HepG2 (cell line): ENCODE measurements around the gene ACOT9. TPM values are rescaled to one million over a fixed set of nuclear protein-coding genes. Genes with fewer than 3 reads are reported as not detected.
A peak's percentile ranks its signal among the peaks of the same experiment; 100 is the strongest.

ENCODE experiments used
- AKAP8 ChIP-seq: sonication (generic); formaldehyde crosslinking; IDR thresholded peaks from 2 replicates; pipeline ENCODE4 v1.5.1; 2020; ENCODE audit warnings: mild to moderate bottlenecking, missing genetic modification reagents
- ARID2 ChIP-seq: sonication (generic); formaldehyde crosslinking; IDR thresholded peaks from 2 replicates; pipeline ENCODE4 v1.8.1; 2022; ENCODE audit warnings: mild to moderate bottlenecking, missing genetic modification reagents, borderline replicate concordance
- BHLHE40 ChIP-seq: IDR thresholded peaks from 2 replicates; pipeline ENCODE4 v1.6.1; 2011; ENCODE audit warnings: low read length, improper control_type of control experiment
- CREB1 ChIP-seq, 2 experiments: fragments of 450-650 bp in 1 of 2; IDR thresholded peaks; 2 replicates each; pipeline ENCODE4 v1.6.1; 2016 to 2017; ENCODE audit warnings: control low read depth in 1 of 2, mild to moderate bottlenecking in 1 of 2, missing compliant biosample characterization in 1 of 2, missing genetic modification characterization in 1 of 2
- E2F1 ChIP-seq: sonication (generic); formaldehyde crosslinking; IDR thresholded peaks from 2 replicates; pipeline ENCODE4 v1.5.0; 2020; ENCODE audit warnings: missing genetic modification reagents
- FOSL2 ChIP-seq: sonication (generic); formaldehyde crosslinking; IDR thresholded peaks from 2 replicates; pipeline ENCODE4 v1.4.0; 2020; ENCODE audit warnings: missing genetic modification reagents
- FOXK2 ChIP-seq: fragments of 450-650 bp; IDR thresholded peaks from 2 replicates; pipeline ENCODE4 v1.6.1; 2016
- HDAC1 ChIP-seq: sonication (generic); formaldehyde crosslinking; IDR thresholded peaks from 2 replicates; pipeline ENCODE4 v1.5.1; 2020; ENCODE audit warnings: mild to moderate bottlenecking, missing genetic modification reagents
- KDM4B ChIP-seq: sonication (generic); formaldehyde crosslinking; IDR thresholded peaks from 2 replicates; pipeline ENCODE4 v1.4.0; 2020; ENCODE audit warnings: missing genetic modification reagents
- KDM5B ChIP-seq: sonication (generic); formaldehyde crosslinking; IDR thresholded peaks from 2 replicates; pipeline ENCODE4 v1.4.0; 2020; ENCODE audit warnings: missing genetic modification reagents, mild to moderate bottlenecking, borderline replicate concordance
- MXD4 ChIP-seq: IDR thresholded peaks from 2 replicates; pipeline ENCODE4 v1.6.1; 2016; ENCODE audit warnings: mild to moderate bottlenecking, missing biosample characterization, missing genetic modification reagents
- NR2F6 ChIP-seq, 2 experiments: IDR thresholded peaks; 2 replicates each; pipeline ENCODE4 v1.6.1; 2016; ENCODE audit warnings: antibody characterized with exemption in 1 of 2, mild to moderate bottlenecking in 1 of 2
- NRL ChIP-seq: sonication (generic); formaldehyde crosslinking; IDR thresholded peaks from 2 replicates; pipeline ENCODE4 v1.5.0; 2020; ENCODE audit warnings: missing genetic modification reagents, mild to moderate bottlenecking, moderate library complexity, borderline replicate concordance
- SOX6 ChIP-seq, 2 experiments: fragments of 450-650 bp in 1 of 2; sonication (generic) in 1 of 2; formaldehyde crosslinking in 1 of 2; IDR thresholded peaks; 2 replicates each; pipeline versions ENCODE4 v1.4.0 to v1.6.1; 2017 to 2020; ENCODE audit warnings: antibody characterized with exemption in 1 of 2, mild to moderate bottlenecking in 1 of 2, missing genetic modification reagents in 1 of 2
- SP4 ChIP-seq: sonication (generic); formaldehyde crosslinking; IDR thresholded peaks from 2 replicates; pipeline ENCODE4 v1.8.1; 2023; ENCODE audit warnings: mild to moderate bottlenecking, missing genetic modification reagents
- TEAD2 ChIP-seq: sonication (generic); formaldehyde crosslinking; IDR thresholded peaks from 2 replicates; pipeline ENCODE4 v1.9.0; 2021; ENCODE audit warnings: missing genetic modification reagents
- YEATS2 ChIP-seq: sonication (generic); formaldehyde crosslinking; IDR thresholded peaks from 2 replicates; pipeline ENCODE4 v1.4.0; 2020; ENCODE audit warnings: missing genetic modification reagents, borderline replicate concordance
- ZBTB8A ChIP-seq: sonication (generic); formaldehyde crosslinking; IDR thresholded peaks from 2 replicates; pipeline ENCODE4 v1.4.0; 2020; ENCODE audit warnings: mild to moderate bottlenecking, low read depth, missing genetic modification reagents, borderline replicate concordance
- ZFP91 ChIP-seq: sonication (generic); formaldehyde crosslinking; IDR thresholded peaks from 2 replicates; pipeline ENCODE4 v1.9.0; 2022; ENCODE audit warnings: missing genetic modification reagents, mild to moderate bottlenecking, borderline replicate concordance
- ZMYM4 ChIP-seq: sonication (generic); formaldehyde crosslinking; IDR thresholded peaks from 2 replicates; pipeline ENCODE4 v1.8.1; 2023; ENCODE audit warnings: mild to moderate bottlenecking, missing genetic modification reagents
- ZNF652 ChIP-seq: IDR thresholded peaks from 2 replicates; pipeline ENCODE4 v1.6.1; 2016; ENCODE audit warnings: low read depth, borderline replicate concordance
- ZNF777 ChIP-seq: sonication (generic); formaldehyde crosslinking; IDR thresholded peaks from 2 replicates; pipeline ENCODE4 v1.4.0; 2020; ENCODE audit warnings: missing genetic modification reagents
- ZNF788 ChIP-seq: sonication (generic); formaldehyde crosslinking; IDR thresholded peaks from 2 replicates; pipeline ENCODE4 v1.5.0; 2020; ENCODE audit warnings: mild to moderate bottlenecking, missing genetic modification reagents, borderline replicate concordance
- ZNF879 ChIP-seq: sonication (generic); formaldehyde crosslinking; IDR thresholded peaks from 2 replicates; pipeline ENCODE4 v1.8.1; 2023; ENCODE audit warnings: missing genetic modification reagents
- ZUFSP ChIP-seq: sonication (generic); formaldehyde crosslinking; IDR thresholded peaks from 2 replicates; pipeline ENCODE4 v1.9.0; 2021; ENCODE audit warnings: missing genetic modification reagents, mild to moderate bottlenecking, borderline replicate concordance
- polyA plus RNA-seq, 8 experiments: library from polyadenylated mRNA; depleted of rRNA in 3 of 8; stranded (reverse) in 7 of 8; unstranded in 1 of 8; fragments of >200 nt; fragmentation: Illumina TruSeq in 4 of 8; extraction: Trizol in 4 of 8; gene quantifications; 2 replicates each; pipeline versions ENCODE4 v1.2.1 to v1.2.3, GENCODE V29; 2011 to 2016; ENCODE audit warnings: low read depth in 4 of 8, missing spikeins in 1 of 8, mixed read lengths in 1 of 8; ENCODE audit not compliant: insufficient read depth in 1 of 8
- total RNA-seq, 5 experiments: library from RNA; depleted of rRNA; stranded (reverse); fragments of >200 nt; fragmentation: Illumina TruSeq; extraction: Trizol; gene quantifications; 2 replicates each; pipeline ENCODE4 v1.2.3, GENCODE V29; 2016; ENCODE audit warnings: low read depth in 1 of 5

Gene ACOT9
- total and polyA plus RNA-seq, 2 of the 13 experiments (the other 11 are each of a cell fraction or from before 2014, with no cell fraction given): 33.3 to 36.9 TPM

- peak; percentile 59; the same call in 1 of the 2 replicates for TF ChIP-seq KDM5B (CRISPR knock-in tag)
- 0 out of 2 replicates have a peak, but pooled peaks have one; percentile 32 for TF ChIP-seq ZNF777 (CRISPR knock-in tag)
- peak; percentile 21; the same call in 1 of the 2 replicates for TF ChIP-seq YEATS2 (CRISPR knock-in tag)
- TF ChIP-seq ZFP91 (CRISPR knock-in tag): peak; percentile 77; the same call in 1 of the 2 replicates
- TF ChIP-seq FOXK2: no peak
- TF ChIP-seq KDM4B: no peak
- TF ChIP-seq E2F1 (CRISPR knock-in tag): peak; percentile 70; the same call in 1 of the 2 replicates
- TF ChIP-seq TEAD2: no peak
- TF ChIP-seq NRL (CRISPR knock-in tag): peak; percentile 26; the same call in 1 of the 2 replicates
- TF ChIP-seq BHLHE40: no peak
- no peak for TF ChIP-seq ZNF652 (CRISPR knock-in tag)
- TF ChIP-seq SOX6 (IDR thresholded peaks at IDR 0.05): no peak
- peak; percentile 42; the same call in 1 of the 2 replicates for TF ChIP-seq SOX6 (CRISPR knock-in tag; IDR thresholded peaks at IDR 0.05)
- TF ChIP-seq CREB1 (IDR thresholded peaks at IDR 0.05): peak; percentile 70
- TF ChIP-seq CREB1 (CRISPR knock-in tag; IDR thresholded peaks at IDR 0.05): peak; percentile 42; the same call in 1 of the 2 replicates
- no peak for TF ChIP-seq ZNF879
- no peak for TF ChIP-seq NR2F6 (IDR thresholded peaks at IDR 0.05)
- peak; percentile 4; the same call in 1 of the 2 replicates for TF ChIP-seq NR2F6 (CRISPR knock-in tag; IDR thresholded peaks at IDR 0.05)
- TF ChIP-seq HDAC1: peak; percentile 76
- peak; percentile 16; the same call in 1 of the 2 replicates for TF ChIP-seq FOSL2 (CRISPR knock-in tag)
- TF ChIP-seq SP4: peak; percentile 82
- no peak for TF ChIP-seq ZBTB8A (CRISPR knock-in tag)
- TF ChIP-seq ZNF788 (CRISPR knock-in tag): no peak; the same call in 1 of the 2 replicates
- no peak for TF ChIP-seq ZUFSP (CRISPR knock-in tag)
- peak; percentile 55; the same call in 1 of the 2 replicates for TF ChIP-seq AKAP8
- TF ChIP-seq MXD4 (CRISPR knock-in tag): no peak
- TF ChIP-seq ZMYM4 (CRISPR knock-in tag): peak; percentile 18; the same call in 1 of the 2 replicates
- 0 out of 2 replicates have a peak, but pooled peaks have one; percentile 24 for TF ChIP-seq ARID2 (CRISPR knock-in tag)
These were observed at the start of gene ACOT9 (continued) for GRCh38 chrX:23742697-23743622.
